NB4 (cell line): ENCODE data around the gene SLF2.

Experiments used
- DNase-seq: peaks from one replicate; pipeline ENCODE4 v3.0.0; 2010; ENCODE audit warnings: low read depth
- H3K4me3 ChIP-seq: one replicate; pipeline ENCODE4 v1.5.1; 2011; ENCODE audit warnings: mild to moderate bottlenecking, low read depth, low read length, moderate library complexity
- MAX ChIP-seq: IDR thresholded peaks from 2 replicates; pipeline ENCODE4 v1.6.1; 2011; ENCODE audit warnings: low read depth, low read length
- MYC ChIP-seq: IDR thresholded peaks from 2 replicates; pipeline ENCODE4 v1.6.1; 2011; ENCODE audit warnings: low read depth, low read length
- POLR2A ChIP-seq: IDR thresholded peaks from 2 replicates; pipeline ENCODE4 v1.6.1; 2011; ENCODE audit warnings: mild to moderate bottlenecking; ENCODE audit not compliant: insufficient read length; ENCODE audit errors: extremely low read depth
- TF ChIP-seq, protein P1 (sequence below): IDR thresholded peaks from one replicate; pipeline ENCODE4 v1.5.1; 2012; ENCODE audit warnings: low read depth, low read length

Gene SLF2

GRCh38 chr10:101007099-101007711 lies 94.4 kb downstream of the SLF2 start:
- no peak for TF ChIP-seq MAX
- TF ChIP-seq POLR2A: no peak
- no peak for TF ChIP-seq MYC
- TF ChIP-seq, protein P1, sequence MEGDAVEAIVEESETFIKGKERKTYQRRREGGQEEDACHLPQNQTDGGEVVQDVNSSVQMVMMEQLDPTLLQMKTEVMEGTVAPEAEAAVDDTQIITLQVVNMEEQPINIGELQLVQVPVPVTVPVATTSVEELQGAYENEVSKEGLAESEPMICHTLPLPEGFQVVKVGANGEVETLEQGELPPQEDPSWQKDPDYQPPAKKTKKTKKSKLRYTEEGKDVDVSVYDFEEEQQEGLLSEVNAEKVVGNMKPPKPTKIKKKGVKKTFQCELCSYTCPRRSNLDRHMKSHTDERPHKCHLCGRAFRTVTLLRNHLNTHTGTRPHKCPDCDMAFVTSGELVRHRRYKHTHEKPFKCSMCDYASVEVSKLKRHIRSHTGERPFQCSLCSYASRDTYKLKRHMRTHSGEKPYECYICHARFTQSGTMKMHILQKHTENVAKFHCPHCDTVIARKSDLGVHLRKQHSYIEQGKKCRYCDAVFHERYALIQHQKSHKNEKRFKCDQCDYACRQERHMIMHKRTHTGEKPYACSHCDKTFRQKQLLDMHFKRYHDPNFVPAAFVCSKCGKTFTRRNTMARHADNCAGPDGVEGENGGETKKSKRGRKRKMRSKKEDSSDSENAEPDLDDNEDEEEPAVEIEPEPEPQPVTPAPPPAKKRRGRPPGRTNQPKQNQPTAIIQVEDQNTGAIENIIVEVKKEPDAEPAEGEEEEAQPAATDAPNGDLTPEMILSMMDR: no peak

DNA sequence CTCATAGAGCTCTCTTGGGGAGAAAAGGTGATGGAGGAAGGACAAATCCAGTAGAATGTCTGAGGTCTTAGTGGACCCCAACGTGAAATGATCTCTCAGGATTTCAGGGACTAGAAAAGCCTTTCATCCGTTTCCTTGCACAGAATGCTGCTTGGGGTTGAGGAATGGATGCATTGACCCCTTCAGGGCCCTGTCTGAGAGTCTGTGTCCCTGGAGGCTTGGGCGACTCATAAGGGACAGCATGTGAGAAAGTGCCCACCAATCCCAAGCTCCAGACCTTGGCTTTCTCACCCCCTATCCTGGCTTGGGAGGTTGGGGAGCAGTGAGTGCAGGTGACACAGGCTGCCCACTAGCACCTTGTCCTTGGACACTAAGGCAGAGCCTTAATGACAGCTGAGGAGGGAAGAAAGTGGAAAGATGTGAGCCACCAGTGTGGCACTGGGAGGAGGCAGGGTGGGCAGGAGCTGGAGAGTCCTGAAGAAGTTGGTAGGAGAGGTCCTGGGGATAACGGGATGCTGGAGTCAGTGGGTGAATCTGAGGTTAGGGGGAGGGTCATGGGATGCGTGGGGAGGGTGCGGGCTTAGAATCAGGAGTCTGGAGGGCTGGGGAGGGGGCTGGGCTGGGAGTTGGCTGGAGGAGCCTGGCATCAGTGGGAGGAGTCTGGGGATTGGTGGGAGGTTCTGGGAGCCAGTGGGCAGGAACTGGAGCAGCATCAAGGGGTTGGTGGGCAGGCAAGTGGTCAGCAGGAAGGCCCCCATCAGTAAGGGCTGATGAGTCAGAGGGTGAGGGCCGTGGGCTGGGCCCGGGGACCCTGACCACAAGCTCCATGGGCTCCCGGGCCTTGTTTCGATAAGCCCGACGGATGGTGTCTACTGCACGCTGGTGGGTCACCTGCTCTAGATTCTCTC lies 95.4 kb downstream of the SLF2 start:
- no peak for TF ChIP-seq MYC
- no peak for TF ChIP-seq POLR2A
- TF ChIP-seq MAX: no peak
- TF ChIP-seq, protein P1: no peak
- no peak for DNase-seq

More at GRCh38 chr10:101007099-101007711, 94.4 kb downstream of the SLF2 start:
- no peak for DNase-seq
- H3K4me3 ChIP-seq: no peak overlapping the region

DNA sequence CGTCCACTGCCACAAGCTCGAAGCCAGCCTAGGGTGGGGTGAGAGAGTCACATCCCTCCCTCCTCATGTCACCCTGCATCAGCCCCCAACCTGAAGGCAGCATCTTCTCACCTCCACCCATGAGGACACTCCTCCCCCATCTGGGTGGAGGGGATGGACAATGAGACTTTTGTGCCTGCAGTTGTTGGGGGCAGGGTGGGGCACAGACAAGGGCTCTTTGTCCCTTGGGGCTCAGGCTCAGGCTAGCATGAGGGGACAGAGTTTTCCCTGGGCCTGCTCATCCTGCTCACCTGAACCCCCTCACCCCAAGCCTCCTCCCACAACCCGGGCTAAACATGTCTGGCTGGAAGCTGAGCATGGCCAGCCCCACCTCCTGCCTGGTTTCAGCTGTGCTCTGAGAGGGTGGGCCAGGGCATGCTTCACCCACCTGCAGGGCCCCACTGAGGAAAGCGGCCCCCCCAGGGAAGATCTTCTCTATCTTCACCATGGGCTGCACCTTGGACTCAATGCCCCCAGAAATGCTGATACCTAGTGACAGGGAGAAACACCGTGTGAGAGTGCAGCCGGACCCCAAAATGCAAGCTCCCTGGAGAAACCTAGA lies 96.2 kb downstream of the SLF2 start:
- H3K4me3 ChIP-seq: no peak overlapping the region
- no peak for DNase-seq
- TF ChIP-seq POLR2A (no peak), MYC (no peak), MAX (no peak)
- TF ChIP-seq, protein P1: no peak

More for the DNA sequence above, 95.4 kb downstream of the SLF2 start:
- H3K4me3 ChIP-seq: no peak overlapping the region

DNA sequence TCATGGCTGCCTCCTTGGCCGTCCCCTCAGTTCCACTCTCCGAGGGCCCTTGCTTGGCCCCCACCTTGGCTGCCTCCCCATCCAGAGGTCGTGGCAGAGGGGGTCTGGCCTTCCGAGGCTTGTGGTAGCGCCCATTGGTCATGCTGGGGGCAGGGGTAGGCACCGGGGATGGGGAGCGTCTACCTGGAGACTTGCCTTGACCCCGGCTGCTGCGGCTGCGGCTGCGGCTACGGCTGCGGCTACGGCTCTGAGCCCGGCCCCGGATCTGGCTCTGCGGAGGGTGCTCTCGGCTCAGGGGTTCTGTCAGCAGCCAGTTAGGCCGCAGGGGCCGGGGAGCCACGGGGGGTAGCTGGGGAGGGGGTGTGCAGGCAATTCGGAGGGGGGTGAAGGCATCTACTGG lies 97.6 kb downstream of the SLF2 start:
- no peak for DNase-seq
- no peak for TF ChIP-seq MYC
- no peak overlapping the region for H3K4me3 ChIP-seq

- DNase-seq: no peak
- no peak for TF ChIP-seq MAX
- TF ChIP-seq, protein P1: no peak
- H3K4me3 ChIP-seq: no peak overlapping the region
Measured at GRCh38 chr10:101011517-101012423, 99.0 kb downstream of the SLF2 start.
